ENCODE measurements around the gene KANK2. TPM values are rescaled to one million over a fixed set of nuclear protein-coding genes. Genes with fewer than 3 reads are reported as not detected.
A peak's percentile ranks its signal among the peaks of the same experiment; 100 is the strongest.

KANK2 gene
- total and polyA plus RNA-seq, 2 donors (not counting 1 experiment from before 2014, with no cell fraction given) = 192 to 511 TPM

GRCh38 chr19:11196406-11197287, 698 bp downstream of the KANK2 start:
- Histone ChIP-seq H3K9me3 (ENCODE audit: control insufficient read depth, insufficient read depth, low read depth, low read length) (no peaks in the 10 kb centered on the region), H3K4me2 (ENCODE audit: extremely low read depth, insufficient read depth, low read length) (peak overlapping the region; percentile 53), H3K4me3 (replicated peaks in 1 of 4; ENCODE audit: control extremely low read depth in 1 of 4, insufficient read depth in 1 of 4, low read depth in 3 of 4, low read length in 4 of 4) (peak overlapping the region; percentile 60 to 94 (median 88)), H3K4me1 (ENCODE audit: control insufficient read depth, extremely low read depth, insufficient read depth, low read length) (peaks cover 20% of the 10 kb centered on the region), H3K79me2 (ENCODE audit: control insufficient read depth, insufficient read depth, low read length) (peaks cover 55% of the 10 kb centered on the region), H3K27ac (ENCODE audit: insufficient read depth, low read length) (peak overlapping the region; percentile 68), H3K27me3 (ENCODE audit: control insufficient read depth, insufficient read depth, low read length) (no peaks in the 10 kb centered on the region), H4K20me1 (ENCODE audit: control insufficient read depth, extremely low read depth, insufficient read depth, low read length) (no peaks in the 10 kb centered on the region), H2AFZ (ENCODE audit: low read length) (no peak overlapping the region), H3K9ac (ENCODE audit: insufficient read depth, low read length) (peak overlapping the region; percentile 77), H3K36me3 (ENCODE audit: control insufficient read depth, insufficient read depth, low read length) (peaks cover 24% of the 10 kb centered on the region)
- DNase-seq (ENCODE audit: low read depth in 2 of 2) = peak; percentile 31 to 32
- TF ChIP-seq, protein P1, sequence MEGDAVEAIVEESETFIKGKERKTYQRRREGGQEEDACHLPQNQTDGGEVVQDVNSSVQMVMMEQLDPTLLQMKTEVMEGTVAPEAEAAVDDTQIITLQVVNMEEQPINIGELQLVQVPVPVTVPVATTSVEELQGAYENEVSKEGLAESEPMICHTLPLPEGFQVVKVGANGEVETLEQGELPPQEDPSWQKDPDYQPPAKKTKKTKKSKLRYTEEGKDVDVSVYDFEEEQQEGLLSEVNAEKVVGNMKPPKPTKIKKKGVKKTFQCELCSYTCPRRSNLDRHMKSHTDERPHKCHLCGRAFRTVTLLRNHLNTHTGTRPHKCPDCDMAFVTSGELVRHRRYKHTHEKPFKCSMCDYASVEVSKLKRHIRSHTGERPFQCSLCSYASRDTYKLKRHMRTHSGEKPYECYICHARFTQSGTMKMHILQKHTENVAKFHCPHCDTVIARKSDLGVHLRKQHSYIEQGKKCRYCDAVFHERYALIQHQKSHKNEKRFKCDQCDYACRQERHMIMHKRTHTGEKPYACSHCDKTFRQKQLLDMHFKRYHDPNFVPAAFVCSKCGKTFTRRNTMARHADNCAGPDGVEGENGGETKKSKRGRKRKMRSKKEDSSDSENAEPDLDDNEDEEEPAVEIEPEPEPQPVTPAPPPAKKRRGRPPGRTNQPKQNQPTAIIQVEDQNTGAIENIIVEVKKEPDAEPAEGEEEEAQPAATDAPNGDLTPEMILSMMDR (conservative IDR thresholded peaks at IDR 0.05 in 1 of 2, IDR thresholded peaks at IDR 0.05 in 1 of 2; ENCODE audit: low read depth in 1 of 2, low read length in 2 of 2) = no peak
- no peak for TF ChIP-seq EZH2 (IDR thresholded peaks at IDR 0.05; ENCODE audit: low read length, missing control alignments)

GRCh38 chr19:11195681-11196080, 1.7 kb downstream of the KANK2 start:
- Histone ChIP-seq H3K4me3 (replicated peaks in 1 of 4; ENCODE audit: control extremely low read depth in 1 of 4, insufficient read depth in 1 of 4, low read depth in 3 of 4, low read length in 4 of 4) (peak overlapping the region; percentile 37 to 94 (median 74)), H3K27me3 (ENCODE audit: control insufficient read depth, insufficient read depth, low read length) (no peaks in the 10 kb centered on the region), H4K20me1 (ENCODE audit: control insufficient read depth, extremely low read depth, insufficient read depth, low read length) (no peaks in the 10 kb centered on the region), H3K27ac (ENCODE audit: insufficient read depth, low read length) (peak overlapping the region; percentile 61), H3K9ac (ENCODE audit: insufficient read depth, low read length) (peak overlapping the region; percentile 23), H3K4me2 (ENCODE audit: extremely low read depth, insufficient read depth, low read length) (peak overlapping the region; percentile 96), H3K4me1 (ENCODE audit: control insufficient read depth, extremely low read depth, insufficient read depth, low read length) (peaks cover 20% of the 10 kb centered on the region), H3K9me3 (ENCODE audit: control insufficient read depth, insufficient read depth, low read depth, low read length) (no peaks in the 10 kb centered on the region), H2AFZ (ENCODE audit: low read length) (no peak overlapping the region), H3K79me2 (ENCODE audit: control insufficient read depth, insufficient read depth, low read length) (peaks cover 58% of the 10 kb centered on the region), H3K36me3 (ENCODE audit: control insufficient read depth, insufficient read depth, low read length) (peaks cover 24% of the 10 kb centered on the region)
- no peak for TF ChIP-seq EZH2 (IDR thresholded peaks at IDR 0.05; ENCODE audit: low read length, missing control alignments)
- TF ChIP-seq, protein P1 (conservative IDR thresholded peaks at IDR 0.05 in 1 of 2, IDR thresholded peaks at IDR 0.05 in 1 of 2; ENCODE audit: low read depth in 1 of 2, low read length in 2 of 2) = no peak
- DNase-seq (ENCODE audit: low read depth in 2 of 2) = no peak

GRCh38 chr19:11194656-11195558, 2.4 kb downstream of the KANK2 start:
- Histone ChIP-seq H2AFZ (ENCODE audit: low read length) (no peak overlapping the region), H3K9me3 (ENCODE audit: control insufficient read depth, insufficient read depth, low read depth, low read length) (no peaks in the 10 kb centered on the region), H3K27ac (ENCODE audit: insufficient read depth, low read length) (peak overlapping the region; percentile 61), H3K4me2 (ENCODE audit: extremely low read depth, insufficient read depth, low read length) (peak overlapping the region; percentile 96), H3K36me3 (ENCODE audit: control insufficient read depth, insufficient read depth, low read length) (peaks cover 27% of the 10 kb centered on the region), H3K4me1 (ENCODE audit: control insufficient read depth, extremely low read depth, insufficient read depth, low read length) (peaks cover 25% of the 10 kb centered on the region), H3K27me3 (ENCODE audit: control insufficient read depth, insufficient read depth, low read length) (no peaks in the 10 kb centered on the region), H3K4me3 (replicated peaks in 1 of 4; ENCODE audit: control extremely low read depth in 1 of 4, insufficient read depth in 1 of 4, low read depth in 3 of 4, low read length in 4 of 4) (peak overlapping the region; percentile 37 to 94 (median 74)), H3K79me2 (ENCODE audit: control insufficient read depth, insufficient read depth, low read length) (peaks cover 62% of the 10 kb centered on the region), H4K20me1 (ENCODE audit: control insufficient read depth, extremely low read depth, insufficient read depth, low read length) (no peaks in the 10 kb centered on the region), H3K9ac (ENCODE audit: insufficient read depth, low read length) (peak overlapping the region; percentile 23)
- peak in 1 of 2 donors; percentile 62 for DNase-seq (ENCODE audit: low read depth in 2 of 2)
- TF ChIP-seq, protein P1 (conservative IDR thresholded peaks at IDR 0.05 in 1 of 2, IDR thresholded peaks at IDR 0.05 in 1 of 2; ENCODE audit: low read depth in 1 of 2, low read length in 2 of 2) = no peak
- TF ChIP-seq EZH2 (IDR thresholded peaks at IDR 0.05; ENCODE audit: low read length, missing control alignments) = no peak
